ENCODE data around the gene REPIN1. TPM values are rescaled to one million over a fixed set of nuclear protein-coding genes. Genes with fewer than 3 reads are reported as not detected.

Gene REPIN1
- total RNA-seq, 1 donor from 2014 or later, result 148 TPM

GRCh38 chr7:150379441-150380379 lies 11.1 kb downstream of the REPIN1 start:
- peaks cover 64% of the 10 kb centered on the region for H3K4me1 Mint-ChIP-seq (ENCODE audit: low read depth)
- peak overlapping the region; percentile 95 for H3K27ac Mint-ChIP-seq
- H3K27me3 Mint-ChIP-seq, result no peaks in the 10 kb centered on the region
- TF ChIP-seq, protein P1, sequence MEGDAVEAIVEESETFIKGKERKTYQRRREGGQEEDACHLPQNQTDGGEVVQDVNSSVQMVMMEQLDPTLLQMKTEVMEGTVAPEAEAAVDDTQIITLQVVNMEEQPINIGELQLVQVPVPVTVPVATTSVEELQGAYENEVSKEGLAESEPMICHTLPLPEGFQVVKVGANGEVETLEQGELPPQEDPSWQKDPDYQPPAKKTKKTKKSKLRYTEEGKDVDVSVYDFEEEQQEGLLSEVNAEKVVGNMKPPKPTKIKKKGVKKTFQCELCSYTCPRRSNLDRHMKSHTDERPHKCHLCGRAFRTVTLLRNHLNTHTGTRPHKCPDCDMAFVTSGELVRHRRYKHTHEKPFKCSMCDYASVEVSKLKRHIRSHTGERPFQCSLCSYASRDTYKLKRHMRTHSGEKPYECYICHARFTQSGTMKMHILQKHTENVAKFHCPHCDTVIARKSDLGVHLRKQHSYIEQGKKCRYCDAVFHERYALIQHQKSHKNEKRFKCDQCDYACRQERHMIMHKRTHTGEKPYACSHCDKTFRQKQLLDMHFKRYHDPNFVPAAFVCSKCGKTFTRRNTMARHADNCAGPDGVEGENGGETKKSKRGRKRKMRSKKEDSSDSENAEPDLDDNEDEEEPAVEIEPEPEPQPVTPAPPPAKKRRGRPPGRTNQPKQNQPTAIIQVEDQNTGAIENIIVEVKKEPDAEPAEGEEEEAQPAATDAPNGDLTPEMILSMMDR (IDR thresholded peaks at IDR 0.05; ENCODE audit: unreplicated experiment), result no peak
- H3K36me3 Mint-ChIP-seq (ENCODE audit: insufficient read depth), result peaks cover under 1% of the 10 kb centered on the region
- DNase-seq (ENCODE audit: low spot score, unreplicated experiment), result no peak
- peak overlapping the region; percentile 91 for H3K4me3 Mint-ChIP-seq (ENCODE audit: low read depth)
- no peaks in the 10 kb centered on the region for H3K9me3 Mint-ChIP-seq (ENCODE audit: low read depth)

GRCh38 chr7:150380463-150380862 lies 11.8 kb downstream of the REPIN1 start:
- H3K27me3 Mint-ChIP-seq, result no peaks in the 10 kb centered on the region
- H3K27ac Mint-ChIP-seq, result no peak overlapping the region
- no peaks in the 10 kb centered on the region for H3K9me3 Mint-ChIP-seq (ENCODE audit: low read depth)
- peak overlapping the region; percentile 91 for H3K4me3 Mint-ChIP-seq (ENCODE audit: low read depth)
- H3K36me3 Mint-ChIP-seq (ENCODE audit: insufficient read depth), result no peaks in the 10 kb centered on the region
- peaks cover 69% of the 10 kb centered on the region for H3K4me1 Mint-ChIP-seq (ENCODE audit: low read depth)
- TF ChIP-seq, protein P1 (IDR thresholded peaks at IDR 0.05; ENCODE audit: unreplicated experiment), result no peak
- DNase-seq (ENCODE audit: low spot score, unreplicated experiment), result no peak

DNA sequence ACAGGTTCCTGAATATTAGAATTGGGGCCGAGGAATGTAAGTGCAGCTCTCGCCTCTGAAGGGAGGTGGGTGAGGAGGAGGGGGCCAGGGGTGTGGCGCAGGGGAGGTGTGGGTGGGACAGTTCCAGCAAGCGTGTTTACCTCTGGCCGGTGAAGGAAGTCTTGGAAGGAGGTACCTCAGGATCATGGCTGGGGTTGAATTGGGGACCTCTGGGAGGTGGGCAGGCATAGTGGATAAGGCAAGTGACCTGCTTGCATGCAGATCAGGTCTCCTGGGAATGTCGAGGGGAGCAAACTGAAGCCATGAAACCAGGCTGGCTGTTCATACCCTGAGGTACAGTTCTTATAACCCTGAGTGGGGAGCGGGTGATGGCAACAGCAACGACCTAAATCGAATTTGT lies 12.5 kb downstream of the REPIN1 start:
- Mint-ChIP-seq H3K27ac (peak overlapping the region; percentile 74), H3K4me3 (ENCODE audit: low read depth) (peak overlapping the region; percentile 91), H3K27me3 (no peaks in the 10 kb centered on the region), H3K9me3 (ENCODE audit: low read depth) (no peaks in the 10 kb centered on the region), H3K36me3 (ENCODE audit: insufficient read depth) (no peaks in the 10 kb centered on the region), H3K4me1 (ENCODE audit: low read depth) (peaks cover 70% of the 10 kb centered on the region)
- TF ChIP-seq, protein P1 (IDR thresholded peaks at IDR 0.05; ENCODE audit: unreplicated experiment), result no peak
- no peak for DNase-seq (ENCODE audit: low spot score, unreplicated experiment)

DNA sequence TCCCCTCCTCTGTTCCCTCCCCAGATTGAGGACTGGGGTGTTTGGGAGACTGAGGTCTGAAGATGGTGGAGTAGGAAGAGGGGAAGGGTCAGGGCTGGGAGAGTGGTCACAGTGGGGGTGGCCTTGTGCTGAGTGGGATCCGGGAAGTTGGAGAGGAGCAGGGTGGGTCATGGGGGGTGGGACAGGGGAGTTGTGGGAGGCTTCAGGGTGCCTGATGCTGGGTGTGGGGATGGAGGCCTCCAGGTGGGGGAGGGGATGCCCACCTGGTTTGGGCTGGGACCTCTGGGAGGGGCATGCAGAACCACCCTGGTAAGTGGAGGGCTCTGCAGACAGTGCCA lies 13.1 kb downstream of the REPIN1 start:
- TF ChIP-seq, protein P1 (IDR thresholded peaks at IDR 0.05; ENCODE audit: unreplicated experiment), result no peak
- Mint-ChIP-seq H3K4me1 (ENCODE audit: low read depth) (peaks cover 64% of the 10 kb centered on the region), H3K27ac (no peak overlapping the region), H3K36me3 (ENCODE audit: insufficient read depth) (no peaks in the 10 kb centered on the region), H3K4me3 (ENCODE audit: low read depth) (no peak overlapping the region), H3K9me3 (ENCODE audit: low read depth) (no peaks in the 10 kb centered on the region), H3K27me3 (no peaks in the 10 kb centered on the region)
- DNase-seq (ENCODE audit: low spot score, unreplicated experiment), result no peak

DNA sequence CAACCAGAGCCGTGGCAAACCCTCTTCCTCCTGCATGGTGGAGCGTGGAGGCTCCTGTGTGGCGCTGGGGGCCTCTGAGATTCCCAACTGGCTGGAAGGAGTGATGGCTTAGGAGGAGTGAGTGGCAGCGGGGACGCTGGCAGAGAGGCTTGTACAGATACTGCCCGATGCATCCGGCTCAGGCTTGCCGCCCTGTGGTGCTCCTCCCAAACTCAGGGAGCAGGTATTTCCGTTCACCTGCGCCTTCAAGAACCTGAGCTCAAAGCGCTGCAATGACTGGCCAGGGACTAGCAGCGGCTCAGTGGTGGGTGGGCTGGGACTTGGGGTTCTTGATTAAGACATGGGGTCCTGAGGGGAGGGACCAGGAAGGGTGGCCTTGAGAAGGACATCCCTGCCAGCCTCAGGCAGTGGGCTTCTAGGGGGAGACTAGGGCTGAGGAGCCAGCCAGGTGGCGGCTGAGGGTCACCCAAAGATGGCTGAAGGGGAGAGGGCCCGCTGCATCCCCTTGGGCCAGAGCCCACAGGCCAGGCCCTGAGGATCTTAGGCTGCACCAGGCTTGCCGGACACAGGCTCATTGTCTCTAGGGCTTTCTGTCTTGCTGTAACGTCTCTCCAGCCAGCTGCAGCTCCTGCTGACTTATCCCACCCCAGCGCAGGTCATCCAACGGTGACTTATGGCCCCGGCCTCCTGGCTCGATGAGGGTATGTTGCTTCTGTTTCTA lies 13.7 kb downstream of the REPIN1 start:
- DNase-seq (ENCODE audit: low spot score, unreplicated experiment), result no peak
- H3K27me3 Mint-ChIP-seq, result no peaks in the 10 kb centered on the region
- peaks cover 64% of the 10 kb centered on the region for H3K4me1 Mint-ChIP-seq (ENCODE audit: low read depth)
- no peaks in the 10 kb centered on the region for H3K9me3 Mint-ChIP-seq (ENCODE audit: low read depth)
- H3K36me3 Mint-ChIP-seq (ENCODE audit: insufficient read depth), result no peaks in the 10 kb centered on the region
- H3K27ac Mint-ChIP-seq, result peak overlapping the region; percentile 93
- TF ChIP-seq, protein P1 (IDR thresholded peaks at IDR 0.05; ENCODE audit: unreplicated experiment), result no peak
- peak overlapping the region; percentile 47 for H3K4me3 Mint-ChIP-seq (ENCODE audit: low read depth)
